Progenitor cell of endocrine pancreas (in vitro differentiated cells): Measurements from ENCODE around the gene ATL1. TPM values are rescaled to one million over a fixed set of nuclear protein-coding genes. Genes with fewer than 3 reads are reported as not detected.
"Not testable (repeated sequence)": the region's sequence is repeated elsewhere in the genome, so short reads cannot be mapped to it uniquely, and the experiment has no call there.

Experiments used
- DNase-seq: peaks from one replicate; pipeline ENCODE4 v3.0.0; 2021; ENCODE audit warnings: low spot score; ENCODE audit not compliant: unreplicated experiment
- H3K27ac Mint-ChIP-seq: 2 replicates; pipeline ENCODE4 v1.8.0; 2021; ENCODE audit warnings: mild to moderate bottlenecking, moderate library complexity, mixed read lengths
- H3K27me3 Mint-ChIP-seq: 2 replicates; pipeline ENCODE4 v1.8.0; 2021; ENCODE audit warnings: mixed read lengths
- H3K36me3 Mint-ChIP-seq: 2 replicates; pipeline ENCODE4 v1.8.0; 2022; ENCODE audit warnings: mixed read lengths; ENCODE audit not compliant: insufficient read depth
- H3K4me1 Mint-ChIP-seq: 2 replicates; pipeline ENCODE4 v1.8.0; 2021; ENCODE audit warnings: low read depth, mixed read lengths
- H3K4me3 Mint-ChIP-seq: 2 replicates; pipeline ENCODE4 v1.8.0; 2021; ENCODE audit warnings: low read depth, mild to moderate bottlenecking, moderate library complexity, mixed read lengths
- H3K9me3 Mint-ChIP-seq: 2 replicates; pipeline ENCODE4 v1.8.0; 2021; ENCODE audit warnings: low read depth, mixed read lengths
- total RNA-seq: library from RNA; stranded (reverse); gene quantifications from 2 replicates; pipeline ENCODE4 v1.2.1, GENCODE V29; 2021
- TF ChIP-seq, protein P1 (sequence below): fragments of 200-600 bp; sonication (generic); IDR thresholded peaks from one replicate; pipeline ENCODE4 v1.5.0; 2021; ENCODE audit warnings: antibody characterized with exemption, mild to moderate bottlenecking; ENCODE audit not compliant: unreplicated experiment

ATL1 gene
- total RNA-seq, 1 donor from 2014 or later, result 6.8 TPM

DNA sequence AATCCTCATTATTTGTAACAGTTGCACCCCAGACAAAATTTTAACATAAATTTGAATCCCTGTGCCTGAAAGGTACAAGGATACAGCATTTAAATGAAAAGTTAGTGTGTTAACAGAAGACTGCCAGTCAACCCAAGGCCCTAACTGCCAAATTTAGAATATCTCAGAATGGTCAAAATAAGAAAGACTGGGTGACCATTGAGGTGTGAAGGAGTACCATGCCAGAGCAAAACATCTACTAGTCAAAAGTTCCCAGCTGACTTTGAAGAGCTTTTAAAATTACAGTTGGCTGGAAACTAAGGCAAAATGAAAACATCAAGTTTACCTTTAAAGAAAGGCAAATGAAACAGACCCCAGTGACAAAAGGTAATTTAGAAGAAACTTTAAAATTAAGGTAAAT is 89.7 kb downstream of the ATL1 start:
- no peak overlapping the region for H3K4me3 Mint-ChIP-seq
- H3K27ac Mint-ChIP-seq, result no peak overlapping the region

DNA sequence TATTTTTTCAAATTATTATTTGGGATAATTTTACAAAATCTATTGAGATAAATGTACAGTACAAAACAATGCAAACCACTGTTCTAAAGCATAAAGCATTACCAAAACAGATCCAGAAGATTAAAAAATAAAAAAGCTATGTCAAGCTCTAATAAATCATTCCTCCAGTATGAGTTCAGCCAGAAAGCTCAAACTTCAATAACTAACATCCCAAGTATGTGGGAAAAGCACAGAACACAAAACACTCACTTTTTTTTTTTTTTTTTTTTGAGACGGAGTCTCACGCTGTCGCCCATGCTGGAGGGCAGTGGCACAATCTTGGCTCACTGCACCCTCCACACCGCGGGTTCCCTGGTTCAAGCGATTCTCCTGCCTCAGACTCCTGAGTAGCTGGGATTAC is 96.8 kb downstream of the ATL1 start:
- Mint-ChIP-seq H3K27me3 (no peaks in the 10 kb centered on the region), H3K27ac (no peak overlapping the region), H3K4me1 (peaks cover 18% of the 10 kb centered on the region), H3K9me3 (peaks cover 5% of the 10 kb centered on the region), H3K4me3 (no peak overlapping the region), H3K36me3 (peaks cover 25% of the 10 kb centered on the region)
- TF ChIP-seq, protein P1, sequence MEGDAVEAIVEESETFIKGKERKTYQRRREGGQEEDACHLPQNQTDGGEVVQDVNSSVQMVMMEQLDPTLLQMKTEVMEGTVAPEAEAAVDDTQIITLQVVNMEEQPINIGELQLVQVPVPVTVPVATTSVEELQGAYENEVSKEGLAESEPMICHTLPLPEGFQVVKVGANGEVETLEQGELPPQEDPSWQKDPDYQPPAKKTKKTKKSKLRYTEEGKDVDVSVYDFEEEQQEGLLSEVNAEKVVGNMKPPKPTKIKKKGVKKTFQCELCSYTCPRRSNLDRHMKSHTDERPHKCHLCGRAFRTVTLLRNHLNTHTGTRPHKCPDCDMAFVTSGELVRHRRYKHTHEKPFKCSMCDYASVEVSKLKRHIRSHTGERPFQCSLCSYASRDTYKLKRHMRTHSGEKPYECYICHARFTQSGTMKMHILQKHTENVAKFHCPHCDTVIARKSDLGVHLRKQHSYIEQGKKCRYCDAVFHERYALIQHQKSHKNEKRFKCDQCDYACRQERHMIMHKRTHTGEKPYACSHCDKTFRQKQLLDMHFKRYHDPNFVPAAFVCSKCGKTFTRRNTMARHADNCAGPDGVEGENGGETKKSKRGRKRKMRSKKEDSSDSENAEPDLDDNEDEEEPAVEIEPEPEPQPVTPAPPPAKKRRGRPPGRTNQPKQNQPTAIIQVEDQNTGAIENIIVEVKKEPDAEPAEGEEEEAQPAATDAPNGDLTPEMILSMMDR, result no peak
- no peak for DNase-seq

More for the DNA sequence above, 89.7 kb downstream of the ATL1 start:
- Mint-ChIP-seq H3K36me3 (peaks cover 5% of the 10 kb centered on the region), H3K9me3 (no peaks in the 10 kb centered on the region), H3K27me3 (no peaks in the 10 kb centered on the region), H3K4me1 (peaks cover 2% of the 10 kb centered on the region)
- DNase-seq, result no peak
- TF ChIP-seq, protein P1, result no peak

DNA sequence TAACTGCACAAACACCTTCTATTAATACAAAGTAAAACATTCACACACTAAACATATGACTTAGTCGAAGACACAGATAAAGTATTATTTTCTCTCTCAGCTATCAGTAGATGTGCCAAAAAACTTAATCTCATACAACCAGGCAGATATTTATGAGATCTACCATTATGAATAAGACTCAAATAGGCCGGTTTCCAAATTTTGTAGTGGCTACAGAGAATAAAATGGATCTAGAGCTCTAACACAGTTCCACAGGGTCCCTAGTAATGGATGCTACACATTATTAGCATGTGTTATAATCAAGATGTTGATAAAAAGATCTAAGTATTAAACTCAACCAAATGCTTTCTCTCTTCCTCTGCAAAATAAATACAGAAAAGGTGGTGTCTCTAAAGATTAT is 97.8 kb downstream of the ATL1 start:
- DNase-seq, result no peak
- H3K9me3 Mint-ChIP-seq, result peaks cover 5% of the 10 kb centered on the region
- peaks cover 21% of the 10 kb centered on the region for H3K36me3 Mint-ChIP-seq
- TF ChIP-seq, protein P1, result no peak
- H3K27ac Mint-ChIP-seq, result no peak overlapping the region
- H3K27me3 Mint-ChIP-seq, result no peaks in the 10 kb centered on the region
- no peak overlapping the region for H3K4me3 Mint-ChIP-seq
- H3K4me1 Mint-ChIP-seq, result peaks cover 18% of the 10 kb centered on the region

DNA sequence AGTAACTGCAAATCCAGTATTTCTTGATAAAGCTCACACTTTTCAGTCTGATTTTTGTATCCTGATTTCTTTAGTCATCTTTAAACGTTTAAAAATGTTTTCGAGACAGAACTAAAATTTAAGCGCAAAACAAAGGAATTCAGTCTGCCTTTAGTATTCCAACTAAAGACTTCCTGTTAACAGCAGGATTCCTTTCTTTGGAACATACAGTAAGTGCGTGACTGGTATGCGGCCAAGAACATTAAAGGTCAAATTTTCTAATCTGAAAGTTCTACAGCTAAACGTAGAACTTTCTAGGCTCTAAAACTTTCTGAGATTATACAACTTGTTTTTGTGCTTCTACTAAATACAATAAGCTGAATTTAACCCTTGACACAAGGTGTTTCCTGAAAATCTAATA is 98.3 kb downstream of the ATL1 start:
- no peak for DNase-seq
- Mint-ChIP-seq H3K36me3 (peaks cover 23% of the 10 kb centered on the region), H3K4me1 (peaks cover 18% of the 10 kb centered on the region), H3K4me3 (no peak overlapping the region), H3K27me3 (no peaks in the 10 kb centered on the region), H3K27ac (no peak overlapping the region), H3K9me3 (peaks cover 5% of the 10 kb centered on the region)
- TF ChIP-seq, protein P1, result no peak

DNA sequence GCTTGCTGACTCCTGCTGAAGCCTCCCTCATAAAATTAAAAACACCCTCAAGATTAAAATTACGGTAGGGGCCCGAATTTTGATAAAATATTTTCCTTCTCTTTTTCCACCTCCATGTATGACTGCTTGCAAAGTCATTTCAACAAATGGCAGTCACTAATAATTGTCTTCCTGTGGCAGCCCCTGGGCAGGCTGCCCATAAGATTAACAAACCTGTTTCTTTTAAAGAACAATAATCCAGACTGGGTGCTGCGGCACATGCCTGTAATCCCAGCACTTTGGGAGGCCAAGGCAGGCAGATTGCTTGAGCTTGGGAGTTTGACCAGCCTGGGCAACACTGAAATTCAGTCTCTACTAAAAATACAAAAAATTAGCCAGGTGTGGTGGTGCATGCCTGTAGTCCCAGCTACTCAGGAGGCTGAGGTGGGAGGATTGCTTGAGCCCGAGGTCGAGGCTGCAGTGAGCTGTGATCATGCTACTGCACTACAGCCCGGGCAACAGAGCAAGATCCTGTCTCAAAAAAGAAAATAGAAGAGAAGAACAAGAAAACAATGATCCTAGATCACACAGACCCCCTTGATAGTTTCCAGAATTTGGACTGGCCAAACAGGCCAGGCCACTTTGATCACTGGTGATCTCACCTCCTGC is 99.5 kb downstream of the ATL1 start:
- TF ChIP-seq, protein P1, result no peak
- H3K4me3 Mint-ChIP-seq, result no peak overlapping the region
- H3K4me1 Mint-ChIP-seq, result peaks cover 18% of the 10 kb centered on the region
- DNase-seq, result no peak
- peaks cover 29% of the 10 kb centered on the region for H3K36me3 Mint-ChIP-seq
- H3K27me3 Mint-ChIP-seq, result no peaks in the 10 kb centered on the region
- peak overlapping the region; percentile 4 for H3K27ac Mint-ChIP-seq
- peaks cover 5% of the 10 kb centered on the region for H3K9me3 Mint-ChIP-seq

DNA sequence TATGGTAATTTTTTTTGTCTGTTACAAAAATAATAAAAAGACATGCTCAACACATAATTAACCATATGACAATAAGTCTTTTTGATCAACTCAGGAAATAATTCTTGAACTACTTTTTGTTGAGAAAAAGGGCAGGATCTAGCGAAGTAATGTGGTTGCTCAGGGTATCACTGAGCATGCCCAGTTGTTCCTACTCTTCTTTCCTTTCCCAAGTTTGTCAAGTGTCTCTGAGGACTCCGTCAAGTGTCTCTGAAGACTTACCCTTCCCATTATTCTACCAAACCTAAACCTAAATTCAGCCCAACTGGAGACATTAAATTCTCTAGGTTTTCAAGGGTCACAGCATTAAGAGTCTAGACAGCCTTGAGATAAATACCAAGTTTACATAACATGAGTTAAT is 104.6 kb downstream of the ATL1 start:
- not testable (repeated sequence) for H3K9me3 Mint-ChIP-seq, H3K4me3 Mint-ChIP-seq, H3K27me3 Mint-ChIP-seq, DNase-seq, H3K27ac Mint-ChIP-seq
- H3K4me1 Mint-ChIP-seq, result peaks cover 13% of the 10 kb centered on the region
- H3K36me3 Mint-ChIP-seq, result peaks cover 29% of the 10 kb centered on the region

DNA sequence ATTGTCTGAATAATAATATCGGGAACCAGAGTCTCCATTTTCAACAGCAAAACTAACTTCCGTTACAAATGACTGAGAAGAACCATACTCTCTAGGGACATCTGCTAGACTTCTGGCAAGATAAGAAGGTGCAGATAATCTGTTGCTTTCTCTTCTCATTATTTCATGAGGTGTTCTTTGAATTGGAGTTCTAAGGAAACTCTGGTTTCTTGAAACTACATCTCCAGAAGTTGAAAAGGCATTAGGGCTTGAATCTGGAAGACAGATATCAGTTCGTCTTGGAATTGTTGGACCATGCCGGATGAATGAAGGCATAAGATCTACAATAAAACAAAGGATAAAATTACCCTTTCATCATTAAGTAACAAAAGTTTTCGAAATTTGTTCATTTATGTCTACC is 105.4 kb downstream of the ATL1 start:
- H3K36me3 Mint-ChIP-seq, result peaks cover 24% of the 10 kb centered on the region
- not testable (repeated sequence) for H3K4me1 Mint-ChIP-seq, H3K27me3 Mint-ChIP-seq, H3K4me3 Mint-ChIP-seq, H3K9me3 Mint-ChIP-seq, DNase-seq, H3K27ac Mint-ChIP-seq
